GM12878 (cell line): Measurements from ENCODE around the gene CCDC170. TPM values are rescaled to one million over a fixed set of nuclear protein-coding genes. Genes with fewer than 3 reads are reported as not detected.

Experiments
- ATAC-seq: fragments of 200-7000 bp; cut with Tn5 transposase; 3 replicates; pipeline ENCODE4 v1.9.1; 2020; ENCODE audit warnings: mild to moderate bottlenecking, moderate library complexity
- BruUV-seq: library from RNA; stranded (reverse); fragments of 400-500 nt; replicated peaks from 2 replicates; lab custom pipeline; 2021; lab: Mats Ljungman, UMichigan
- CTCF ChIA-PET: fragments of 300-600 bp; sonication (Branson Sonifier 250); formaldehyde crosslinking; extraction: SDS; loops from one replicate; lab custom pipeline; 2021; ENCODE audit warnings: inconsistent platforms; lab: Yijun Ruan, JAX
- POLR2A ChIA-PET: fragments of 350-600 bp; formaldehyde crosslinking; extraction: SDS; loops from one replicate; lab custom pipeline; 2021; ENCODE audit warnings: inconsistent platforms; lab: Charles Lee
- RAD21 ChIA-PET: fragments of 300-600 bp; sonication (Branson Sonifier 250); formaldehyde crosslinking; loops from one replicate; lab custom pipeline; 2023; ENCODE audit warnings: antibody characterized with exemption; ENCODE audit not compliant: unreplicated experiment; lab: Charles Lee
- SMC1A ChIA-PET: fragments of 300-600 bp; sonication (Branson Sonifier 250); formaldehyde crosslinking; loops from one replicate; lab custom pipeline; 2023; ENCODE audit not compliant: unreplicated experiment, uncharacterized antibody; lab: Charles Lee
- DNase-seq: peaks from one replicate; pipeline ENCODE4 v3.0.0-alpha.2; 2011; ENCODE audit warnings: low read depth, low spot score
- FAIRE-seq: peaks from 3 replicates; lab custom pipeline; 2011; peaks lifted over from hg19 to GRCh38; lab: Jason Lieb, UNC
- H2AFZ ChIP-seq: 2 replicates; pipeline ENCODE4 v1.6.0; 2011; ENCODE audit warnings: low read depth, low read length, control low read depth; ENCODE audit not compliant: control insufficient read depth
- H3K27ac ChIP-seq: 2 replicates; pipeline ENCODE4 v1.5.1; 2011; ENCODE audit warnings: control low read depth; ENCODE audit not compliant: control insufficient read depth, insufficient read depth
- H3K27me3 ChIP-seq, 2 experiments: replicated peaks in 1 of 2; 2 replicates each; pipeline versions ENCODE4 v1.6.0 to v1.6.1; 2011; ENCODE audit warnings: low read length in 1 of 2; ENCODE audit not compliant: control insufficient read depth in 2 of 2, insufficient read depth in 2 of 2
- H3K36me3 ChIP-seq, 2 experiments: 2 replicates each; pipeline ENCODE4 v1.5.1; 2011; ENCODE audit warnings: low read length in 1 of 2; ENCODE audit not compliant: control insufficient read depth in 2 of 2, insufficient read depth in 2 of 2
- H3K4me1 ChIP-seq: 2 replicates; pipeline ENCODE4 v1.6.1; 2011; ENCODE audit warnings: mild to moderate bottlenecking, low read length, moderate library complexity, mixed read lengths; ENCODE audit not compliant: control insufficient read depth, insufficient read depth
- H3K4me2 ChIP-seq: 2 replicates; pipeline ENCODE4 v1.6.0; 2011; ENCODE audit warnings: control low read depth; ENCODE audit not compliant: control insufficient read depth, insufficient read depth
- H3K4me3 ChIP-seq: fragments of 200-600 bp; sonication (generic); 2 replicates; pipeline ENCODE4 v1.5.1; 2016
- H3K79me2 ChIP-seq: 2 replicates; pipeline ENCODE4 v1.6.0; 2011; ENCODE audit warnings: low read length; ENCODE audit not compliant: control insufficient read depth, insufficient read depth
- H3K9ac ChIP-seq: 2 replicates; pipeline ENCODE4 v1.8.0; 2011; ENCODE audit warnings: low read length, control low read depth, mixed read lengths; ENCODE audit not compliant: control insufficient read depth, insufficient read depth
- H3K9me3 ChIP-seq: replicated peaks from 3 replicates; pipeline ENCODE4 v1.5.1; 2011; ENCODE audit warnings: mild to moderate bottlenecking, low read length; ENCODE audit not compliant: control insufficient read depth, insufficient read depth
- H4K20me1 ChIP-seq: 2 replicates; pipeline ENCODE4 v1.6.0; 2011; ENCODE audit not compliant: control insufficient read depth, insufficient read depth
- ATF7 ChIP-seq: fragments of 450-650 bp; IDR thresholded peaks from 2 replicates; pipeline ENCODE4 v1.6.1; 2016; ENCODE audit warnings: low read depth, mild to moderate bottlenecking
- BACH1 ChIP-seq: fragments of 450-650 bp; IDR thresholded peaks from 2 replicates; pipeline ENCODE4 v1.6.1; 2017; ENCODE audit warnings: mild to moderate bottlenecking, borderline replicate concordance
- BMI1 ChIP-seq: fragments of 450-650 bp; IDR thresholded peaks from 2 replicates; pipeline ENCODE4 v1.6.1; 2016; ENCODE audit warnings: mild to moderate bottlenecking, moderate library complexity, borderline replicate concordance
- CEBPB ChIP-seq, 2 experiments: fragments of 150-350 bp in 1 of 2; IDR thresholded peaks; 2 replicates each; pipeline ENCODE4 v1.6.1; 2012 to 2014; ENCODE audit warnings: low read depth in 2 of 2, low read length in 2 of 2, borderline replicate concordance in 1 of 2, inconsistent platforms in 1 of 2
- CREB1 ChIP-seq: IDR thresholded peaks from 2 replicates; pipeline ENCODE4 v1.6.1; 2012; ENCODE audit warnings: low read depth, mild to moderate bottlenecking, inconsistent platforms
- DPF2 ChIP-seq: fragments of 450-650 bp; IDR thresholded peaks from 2 replicates; pipeline ENCODE4 v1.6.1; 2017; ENCODE audit warnings: mild to moderate bottlenecking
- FOS ChIP-seq: IDR thresholded peaks from 3 replicates; pipeline ENCODE4 v1.6.1; 2011; ENCODE audit warnings: borderline replicate concordance; ENCODE audit not compliant: insufficient read length; ENCODE audit errors: extremely low read depth
- GATAD2B ChIP-seq: fragments of 450-650 bp; conservative IDR thresholded peaks from 2 replicates; pipeline ENCODE4 v1.6.1; 2017; ENCODE audit warnings: low read depth, mild to moderate bottlenecking, moderate library complexity
- IRF4 ChIP-seq: IDR thresholded peaks from 2 replicates; pipeline ENCODE4 v1.6.1; 2011; ENCODE audit warnings: low read depth, low read length
- JUNB ChIP-seq: IDR thresholded peaks from 2 replicates; pipeline ENCODE4 v1.6.1; 2016; ENCODE audit warnings: antibody characterized with exemption, mild to moderate bottlenecking
- JUND ChIP-seq: IDR thresholded peaks from 2 replicates; pipeline ENCODE4 v1.6.1; 2012; ENCODE audit warnings: low read depth, mild to moderate bottlenecking, low read length, improper control_type of control experiment, moderate library complexity
- KAT2A ChIP-seq: conservative IDR thresholded peaks from 2 replicates; pipeline ENCODE4 v1.6.1; 2011; ENCODE audit warnings: low read depth, low read length; ENCODE audit not compliant: control insufficient read depth
- MEF2A ChIP-seq: IDR thresholded peaks from 2 replicates; pipeline ENCODE4 v1.6.1; 2011; ENCODE audit warnings: low read depth, mild to moderate bottlenecking, low read length, moderate library complexity; ENCODE audit not compliant: insufficient read depth
- NFIC ChIP-seq: IDR thresholded peaks from 2 replicates; pipeline ENCODE4 v1.6.1; 2012; ENCODE audit warnings: low read depth, mild to moderate bottlenecking, inconsistent platforms, low read length, moderate library complexity
- NFXL1 ChIP-seq: fragments of 450-650 bp; IDR thresholded peaks from 2 replicates; pipeline ENCODE4 v1.6.1; 2017; ENCODE audit warnings: antibody characterized with exemption, mild to moderate bottlenecking, borderline replicate concordance
- RAD21 ChIP-seq: IDR thresholded peaks from 2 replicates; pipeline ENCODE4 v1.6.1; 2011; ENCODE audit warnings: mild to moderate bottlenecking, low read depth, low read length, moderate library complexity; ENCODE audit not compliant: insufficient read depth
- RB1 ChIP-seq: fragments of 450-650 bp; formaldehyde crosslinking; IDR thresholded peaks from 2 replicates; pipeline ENCODE4 v1.6.1; 2017; ENCODE audit warnings: mild to moderate bottlenecking, borderline replicate concordance
- SREBF1 ChIP-seq: IDR thresholded peaks from 2 replicates; pipeline ENCODE4 v1.6.1; 2012; ENCODE audit warnings: mild to moderate bottlenecking, low read length
- SREBF2 ChIP-seq: IDR thresholded peaks from 2 replicates; pipeline ENCODE4 v1.6.1; 2012; ENCODE audit warnings: mild to moderate bottlenecking, low read length
- TCF3 ChIP-seq: IDR thresholded peaks from 2 replicates; pipeline ENCODE4 v1.6.1; 2012; ENCODE audit warnings: low read depth, mild to moderate bottlenecking, low read length, borderline replicate concordance; ENCODE audit not compliant: insufficient read depth
- ZBTB40 ChIP-seq: fragments of 450-650 bp; IDR thresholded peaks from 2 replicates; pipeline ENCODE4 v1.6.1; 2016; ENCODE audit warnings: mild to moderate bottlenecking, moderate library complexity, borderline replicate concordance
- ZSCAN29 ChIP-seq: fragments of 450-650 bp; IDR thresholded peaks from 2 replicates; pipeline ENCODE4 v1.6.1; 2017; ENCODE audit warnings: mild to moderate bottlenecking, moderate library complexity
- ZZZ3 ChIP-seq: IDR thresholded peaks from 2 replicates; pipeline ENCODE4 v1.6.1; 2011; ENCODE audit warnings: low read depth; ENCODE audit not compliant: control insufficient read depth, insufficient read length
- WGBS: methylation state at CpG from one replicate; pipeline ENCODE4 v1.1.6; 2016; ENCODE audit warnings: low lambda C conversion rate; ENCODE audit not compliant: insufficient replicate concordance, insufficient coverage; ENCODE audit errors: missing lambda C conversion rate; 5-methylcytosine and 5-hydroxymethylcytosine counted together
- in situ Hi-C: fragments of 300-500 bp; cut with MboI; formaldehyde crosslinking; loops from 9 replicates; pipeline ENCODE4 v1.14.3; 2018; ENCODE audit warnings: mixed read lengths
- intact Hi-C: fragments of 100-400 bp; cut with micrococcal nuclease; formaldehyde crosslinking; loops from one replicate; pipeline ENCODE4 v1.14.2; 2022; ENCODE audit not compliant: unreplicated experiment
- polyA plus RNA-seq, 11 experiments: library from polyadenylated mRNA; depleted of rRNA in 4 of 11; unstranded in 6 of 11; stranded (reverse) in 5 of 11; fragments of >200 nt; fragmentation: Nextera tagmentation in 4 of 11; fragmentation: Illumina TruSeq in 1 of 11; extraction: Ambion mirVana in 4 of 11; extraction: Trizol in 1 of 11; gene quantifications; 1 replicate in 1 of 11; 2 replicates in 10 of 11; pipeline versions ENCODE4 v1.2.1 to v1.2.3, GENCODE V29; 2011 to 2016; ENCODE audit warnings: inconsistent platforms in 2 of 11, missing spikeins in 2 of 11, low read depth in 1 of 11
- total RNA-seq, 4 experiments: library from RNA; depleted of rRNA in 3 of 4; stranded (reverse); fragments of >200 nt in 3 of 4; fragmentation: Illumina TruSeq in 1 of 4; extraction: Trizol in 1 of 4; gene quantifications; 2 replicates each; pipeline versions ENCODE4 v1.2.1 to v1.2.3, GENCODE V29; 2013 to 2021

CCDC170 gene
- total and polyA plus RNA-seq, 10 of the 15 experiments (the other 5 are each of a cell fraction or from before 2014, with no cell fraction given): not detected

- no TSS peak for BruUV-seq
- Histone ChIP-seq H3K27me3 (no peaks in the 10 kb centered on the region), H3K79me2 (no peaks in the 10 kb centered on the region), H3K4me3 (no peak overlapping the region), H3K27ac (no peak overlapping the region), H3K4me1 (no peaks in the 10 kb centered on the region), H3K9ac (no peak overlapping the region), H2AFZ (no peak overlapping the region), H3K9me3 (no peaks in the 10 kb centered on the region), H3K36me3 (no peaks in the 10 kb centered on the region), H4K20me1 (no peaks in the 10 kb centered on the region), H3K4me2 (no peak overlapping the region)
- ChIA-PET RAD21 (no interaction called here), SMC1A (interaction anchor here (1.0 to 1.2 kb wide), 2 partner anchors 24 to 201 kb away, joined by 3 read pairs; no protein-coding TSS in a partner anchor), POLR2A (no interaction called here), CTCF (interaction anchor here (0.8 kb wide), 1 partner anchor 137 kb away, joined by 3 read pairs; no protein-coding TSS in a partner anchor)
- peak; percentile 8 for DNase-seq
- in situ Hi-C loops: no loop called here
- ATAC-seq: peak; percentile 88
- 2% methylated on average over 3 of the region's 3 CpGs for WGBS
- intact Hi-C loops: no loop called here
- no peak for FAIRE-seq
- peak; percentile 67 for TF ChIP-seq DPF2
- no peak for TF ChIP-seq RB1
- no peak for TF ChIP-seq GATAD2B
- no peak for TF ChIP-seq KAT2A
- TF ChIP-seq NFIC: 0 out of 2 replicates have a peak, but pooled peaks have one; percentile 14
- TF ChIP-seq BACH1: no peak
- TF ChIP-seq JUND: 0 out of 2 replicates have a peak, but pooled peaks have one; percentile 20
- TF ChIP-seq FOS: no peak
- TF ChIP-seq ZZZ3: no peak
- peak; percentile 47; the same call in 1 of the 2 replicates for TF ChIP-seq ZBTB40
- no peak for TF ChIP-seq ZSCAN29
- TF ChIP-seq MEF2A: no peak
- TF ChIP-seq NFXL1: no peak
- no peak for TF ChIP-seq CEBPB (IDR thresholded peaks at IDR 0.05; ENCODE audit: borderline replicate concordance in 1 of 2, low read depth in 2 of 2, low read length in 2 of 2)
- TF ChIP-seq SREBF1: no peak
- TF ChIP-seq TCF3: no peak
- peak; percentile 85 for TF ChIP-seq JUNB
- peak; percentile 49; the same call in 1 of the 2 replicates for TF ChIP-seq ATF7
- TF ChIP-seq BMI1: peak; percentile 60; the same call in 1 of the 2 replicates
- no peak for TF ChIP-seq SREBF2
- no peak for TF ChIP-seq CREB1
- TF ChIP-seq RAD21: no peak
- TF ChIP-seq IRF4: 0 out of 2 replicates have a peak, but pooled peaks have one; percentile 20
These were observed 134.1 kb downstream of the CCDC170 start for GRCh38 chr6:151627689-151628444.
